GM19025 (cell line): ENCODE data around the gene RAB8A.
"Not testable (repeated sequence)": the region's sequence is repeated elsewhere in the genome, so short reads cannot be mapped to it uniquely, and the experiment has no call there.

Experiments
- ATAC-seq: cut with Tn5 transposase; IDR thresholded peaks from one replicate; pipeline ENCODE4 v1.9.1; 2021; ENCODE audit warnings: mild to moderate bottlenecking, low read depth, moderate library complexity; ENCODE audit not compliant: unreplicated experiment

The RAB8A gene

DNA sequence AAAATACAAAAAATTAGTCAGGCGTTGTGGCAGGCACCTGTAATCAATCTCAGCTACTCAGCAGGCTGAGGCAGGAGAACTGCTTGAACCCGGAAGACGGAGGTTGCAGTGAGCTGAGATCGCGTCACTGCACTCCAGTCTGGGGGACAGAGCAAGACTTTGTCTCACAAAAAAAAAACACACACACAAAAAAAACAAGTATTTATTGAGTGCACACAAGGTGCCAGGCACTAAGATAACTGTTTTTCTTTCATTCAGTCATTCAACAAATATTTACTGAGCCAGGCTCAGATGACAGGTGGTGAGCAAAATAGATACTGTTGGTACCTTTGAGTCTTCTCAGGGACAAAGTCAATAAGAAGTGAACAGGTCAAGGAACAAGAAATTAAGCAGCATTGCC is 55.4 kb downstream of the RAB8A start:
- no peak for ATAC-seq

DNA sequence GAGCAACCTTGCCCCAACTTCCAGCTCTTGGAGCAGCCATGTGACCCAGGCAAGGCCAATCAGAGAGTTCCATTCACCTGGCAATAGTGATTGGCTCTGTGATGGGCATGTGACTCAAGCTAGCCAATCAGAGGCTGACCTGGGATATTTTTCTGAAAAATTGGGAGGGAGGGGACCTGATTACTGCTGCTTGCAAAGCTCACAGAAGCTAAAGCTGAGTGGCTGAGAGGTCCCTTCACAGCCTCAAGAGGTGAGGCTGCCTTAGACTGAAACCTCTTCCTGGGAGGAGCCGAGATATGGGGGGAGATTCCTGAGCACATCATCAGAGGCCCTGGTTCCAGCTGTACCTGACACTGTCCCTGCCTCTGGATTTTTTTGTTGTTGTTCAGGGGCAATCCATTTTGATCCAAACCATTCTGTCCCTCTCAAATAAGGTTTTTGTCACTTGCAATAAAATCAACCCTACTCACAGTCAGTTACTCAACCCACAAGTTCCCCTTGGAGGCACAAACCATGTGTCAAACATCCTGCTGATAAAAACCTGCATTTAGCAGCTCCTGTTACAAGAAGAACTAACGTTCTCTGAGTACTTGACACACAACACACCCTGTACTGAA is 56.9 kb downstream of the RAB8A start:
- ATAC-seq: no peak

DNA sequence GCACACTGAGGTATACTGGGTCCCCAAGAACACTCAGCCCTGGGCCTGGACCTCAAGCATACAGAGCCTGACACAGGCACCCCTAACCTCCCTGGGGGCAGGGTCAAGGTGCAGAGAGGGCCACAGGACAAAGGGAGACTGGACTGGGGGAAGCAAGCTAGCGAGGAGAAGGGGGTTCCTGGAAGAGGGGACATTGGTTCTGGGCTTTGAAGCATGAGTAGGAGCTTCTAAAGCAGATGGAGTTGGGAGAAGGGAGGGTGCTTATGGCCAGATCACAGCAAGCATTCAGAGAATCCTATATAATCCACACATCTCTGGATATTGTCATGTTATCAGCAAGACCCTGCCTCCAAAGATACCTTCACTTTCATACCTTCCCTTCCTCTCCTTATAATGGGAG is 58.4 kb downstream of the RAB8A start:
- no peak for ATAC-seq

DNA sequence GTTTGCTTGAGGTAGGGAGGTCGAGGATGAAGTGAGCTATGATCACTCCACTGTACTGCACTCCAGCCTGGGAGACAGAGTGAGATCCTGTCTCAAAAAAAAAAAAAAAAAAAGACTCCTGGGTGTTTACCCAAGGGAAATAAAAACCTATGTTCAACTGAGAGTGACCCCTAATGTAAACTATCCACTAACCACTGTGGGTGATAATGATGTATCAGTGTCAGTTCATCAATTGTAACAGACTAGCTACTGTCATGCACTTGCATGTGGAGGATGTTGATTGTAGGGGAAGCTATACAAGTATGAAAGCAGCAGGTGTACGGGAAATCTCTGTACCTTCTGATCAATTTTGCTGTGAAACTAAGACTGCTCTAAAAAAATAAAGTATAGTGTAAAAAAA is 64.3 kb downstream of the RAB8A start:
- ATAC-seq: no peak

DNA sequence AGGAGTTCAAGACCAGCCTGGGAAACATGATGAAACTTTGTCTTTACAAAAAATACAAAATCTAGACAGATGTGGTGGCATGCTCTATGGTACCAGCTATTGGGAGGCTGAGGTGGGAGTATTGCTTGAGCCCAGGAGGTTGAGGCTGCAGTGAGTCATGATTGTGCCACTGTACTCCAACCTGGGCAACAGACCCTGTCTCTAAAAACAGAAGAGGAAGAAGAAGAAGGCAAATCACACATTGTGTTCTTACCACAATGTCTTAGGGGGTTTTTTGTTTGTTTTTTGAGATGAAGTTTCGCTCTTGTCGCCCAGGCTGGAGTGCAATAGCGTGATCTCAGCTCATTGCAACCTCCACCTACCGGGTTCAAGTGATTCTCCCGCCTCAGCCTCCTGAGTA is 67.2 kb downstream of the RAB8A start:
- ATAC-seq: not testable (repeated sequence)

DNA sequence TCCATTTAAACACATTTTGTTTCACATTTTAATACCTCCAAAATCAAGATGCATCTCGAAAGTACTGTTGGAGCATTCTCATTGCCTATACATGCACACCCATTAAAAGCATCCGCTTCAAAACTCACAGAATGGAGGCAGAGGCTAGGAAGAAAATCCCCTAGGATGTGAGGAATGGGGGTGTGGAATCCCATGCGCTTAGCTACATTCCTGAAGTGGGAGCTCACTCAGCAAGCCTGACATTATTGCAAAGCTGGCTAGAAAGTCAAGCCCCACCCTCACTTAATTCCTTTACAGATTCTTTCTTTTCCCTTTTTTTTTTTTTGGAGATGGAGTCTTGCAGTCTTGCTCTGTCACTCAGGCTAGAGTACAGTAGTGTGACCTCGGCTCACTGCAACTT is 68.9 kb downstream of the RAB8A start:
- ATAC-seq: no peak
